SK-N-SH treated with all-trans-retinoic acid at 6 μM for 48 hours (cell line): ENCODE measurements around the gene LRP10.

ENCODE experiments used
- ARNTL ChIP-seq: fragments of 450-650 bp; formaldehyde crosslinking; IDR thresholded peaks from 2 replicates; pipeline ENCODE4 v1.5.0; 2020; ENCODE audit warnings: low read depth, mild to moderate bottlenecking, moderate library complexity, borderline replicate concordance
- CSDC2 ChIP-seq: fragments of 250-450 bp; sonication (Bioruptor Pico); IDR thresholded peaks from 2 replicates; pipeline ENCODE4 v1.5.0; 2020; ENCODE audit warnings: mild to moderate bottlenecking, moderate library complexity
- ESRRG ChIP-seq: fragments of 250-450 bp; sonication (Bioruptor Pico); IDR thresholded peaks from 2 replicates; pipeline ENCODE4 v1.6.1; 2021; ENCODE audit warnings: mild to moderate bottlenecking
- RARB ChIP-seq: fragments of 250-450 bp; sonication (Bioruptor Pico); IDR thresholded peaks from 2 replicates; pipeline ENCODE4 v1.8.0; 2021; ENCODE audit warnings: mild to moderate bottlenecking, moderate library complexity
- TSHZ2 ChIP-seq: fragments of 250-450 bp; sonication (Bioruptor Pico); IDR thresholded peaks from 2 replicates; pipeline ENCODE4 v1.5.0; 2020; ENCODE audit warnings: mild to moderate bottlenecking, moderate library complexity
- ZNF565 ChIP-seq: fragments of 450-650 bp; formaldehyde crosslinking; conservative IDR thresholded peaks from 2 replicates; pipeline ENCODE4 v1.5.0; 2020; ENCODE audit warnings: low read depth, mild to moderate bottlenecking, moderate library complexity

- TF ChIP-seq ZNF565 (CRISPR knock-in tag), result no peak
- TF ChIP-seq CSDC2 (CRISPR knock-in tag), result no peak
- TF ChIP-seq ARNTL (CRISPR knock-in tag), result no peak
- TF ChIP-seq TSHZ2, result no peak
- no peak for TF ChIP-seq RARB (CRISPR knock-in tag)
- TF ChIP-seq ESRRG (CRISPR knock-in tag), result no peak
Observed at GRCh38 chr14:22929104-22929960, 57.8 kb downstream of the LRP10 start, which contains the start of gene PRMT5.
